RKO (cell line): ENCODE measurements around the gene SCD.

Experiments
- DNase-seq: peaks from one replicate; pipeline ENCODE4 v3.0.0-alpha.2; 2016; ENCODE audit warnings: low spot score

Gene SCD

DNA sequence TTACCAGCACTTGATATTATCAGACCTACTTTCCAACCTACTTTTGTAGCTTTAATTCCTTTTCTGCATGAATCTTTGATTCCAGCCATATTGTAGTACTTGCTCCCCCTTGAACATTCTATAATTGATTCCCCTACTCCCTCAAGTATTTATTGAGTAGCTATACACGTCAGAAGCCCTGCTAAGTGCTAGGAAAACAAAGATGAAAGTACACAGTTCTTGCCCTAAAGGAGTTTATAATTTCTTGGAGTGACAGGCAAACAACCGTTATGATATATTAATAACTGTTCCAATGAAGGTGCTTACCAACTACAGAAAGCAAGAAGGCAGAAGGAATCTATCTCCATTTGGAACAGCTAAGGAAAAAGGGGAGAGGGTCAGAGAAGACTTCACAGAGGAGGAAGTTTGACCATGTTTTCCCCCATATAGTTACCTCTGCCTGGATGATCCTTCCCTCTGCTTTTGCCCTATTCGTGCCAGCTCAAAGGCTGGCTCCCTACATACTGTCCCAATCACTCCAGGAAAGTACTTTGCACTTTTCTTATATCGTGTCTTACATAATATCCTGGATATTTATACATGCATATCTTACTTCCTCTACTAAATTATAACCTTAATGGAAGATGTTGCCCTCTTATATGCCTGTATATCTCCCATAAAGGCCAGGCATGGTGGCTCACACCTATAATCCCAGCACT is 54.7 kb downstream of the SCD start:
- DNase-seq, result no peak

- no peak for DNase-seq
Observed at GRCh38 chr10:100403734-100404133, 56.7 kb downstream of the SCD start.

- DNase-seq, result no peak
Observed at GRCh38 chr10:100413173-100413572, 66.1 kb downstream of the SCD start.
